Nephron progenitor cell (in vitro differentiated cells): ENCODE measurements around the gene TFDP1.

Source experiments
- DNase-seq: peaks from one replicate; pipeline ENCODE4 v3.0.0; 2021
- H3K27ac Mint-ChIP-seq: 2 replicates; pipeline ENCODE4 v1.8.0; 2021; ENCODE audit warnings: mild to moderate bottlenecking, moderate library complexity, mixed read lengths
- H3K27me3 Mint-ChIP-seq: 2 replicates; pipeline ENCODE4 v1.8.0; 2021; ENCODE audit warnings: mild to moderate bottlenecking, low read depth, mixed read lengths; ENCODE audit not compliant: poor library complexity
- H3K36me3 Mint-ChIP-seq: 2 replicates; pipeline ENCODE4 v1.8.0; 2021; ENCODE audit warnings: low read depth, mixed read lengths
- H3K4me1 Mint-ChIP-seq: 2 replicates; pipeline ENCODE4 v1.8.0; 2021; ENCODE audit warnings: mixed read lengths
- H3K4me3 Mint-ChIP-seq: 2 replicates; pipeline ENCODE4 v1.8.0; 2021; ENCODE audit warnings: mild to moderate bottlenecking, moderate library complexity, mixed read lengths
- H3K9me3 Mint-ChIP-seq: 2 replicates; pipeline ENCODE4 v1.8.0; 2021; ENCODE audit warnings: mild to moderate bottlenecking, moderate library complexity, mixed read lengths
- TF ChIP-seq, protein P1 (sequence below): fragments of 200-600 bp; sonication (generic); IDR thresholded peaks from 2 replicates; pipeline ENCODE4 v1.5.0; 2021; ENCODE audit warnings: antibody characterized with exemption

TFDP1 gene

DNA sequence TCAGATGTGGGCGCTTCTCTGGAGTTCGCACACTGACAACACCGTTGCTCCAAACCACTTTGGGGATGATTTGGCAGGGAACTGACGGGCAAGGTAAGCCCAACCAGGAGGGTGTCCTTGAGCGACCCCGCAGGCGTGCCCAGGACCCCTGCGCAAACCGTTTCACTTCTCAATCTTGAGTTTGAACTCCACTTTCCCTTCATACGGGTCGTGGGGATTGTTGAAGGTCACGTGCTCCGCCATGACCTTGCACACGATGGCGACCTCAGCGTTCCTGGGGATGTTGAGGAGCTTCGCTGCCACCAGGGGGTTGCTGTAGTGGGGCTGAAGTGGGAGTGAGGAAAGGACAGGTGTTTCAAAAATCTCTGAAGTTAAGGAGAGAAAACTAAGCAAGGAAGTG, 64.7 kb downstream of the TFDP1 start:
- Mint-ChIP-seq H3K27ac (peak overlapping the region; percentile 29), H3K36me3 (peaks cover 48% of the 10 kb centered on the region), H3K9me3 (peaks cover 21% of the 10 kb centered on the region), H3K27me3 (peaks cover 6% of the 10 kb centered on the region), H3K4me1 (peaks cover 10% of the 10 kb centered on the region), H3K4me3 (no peak overlapping the region)
- TF ChIP-seq, protein P1, sequence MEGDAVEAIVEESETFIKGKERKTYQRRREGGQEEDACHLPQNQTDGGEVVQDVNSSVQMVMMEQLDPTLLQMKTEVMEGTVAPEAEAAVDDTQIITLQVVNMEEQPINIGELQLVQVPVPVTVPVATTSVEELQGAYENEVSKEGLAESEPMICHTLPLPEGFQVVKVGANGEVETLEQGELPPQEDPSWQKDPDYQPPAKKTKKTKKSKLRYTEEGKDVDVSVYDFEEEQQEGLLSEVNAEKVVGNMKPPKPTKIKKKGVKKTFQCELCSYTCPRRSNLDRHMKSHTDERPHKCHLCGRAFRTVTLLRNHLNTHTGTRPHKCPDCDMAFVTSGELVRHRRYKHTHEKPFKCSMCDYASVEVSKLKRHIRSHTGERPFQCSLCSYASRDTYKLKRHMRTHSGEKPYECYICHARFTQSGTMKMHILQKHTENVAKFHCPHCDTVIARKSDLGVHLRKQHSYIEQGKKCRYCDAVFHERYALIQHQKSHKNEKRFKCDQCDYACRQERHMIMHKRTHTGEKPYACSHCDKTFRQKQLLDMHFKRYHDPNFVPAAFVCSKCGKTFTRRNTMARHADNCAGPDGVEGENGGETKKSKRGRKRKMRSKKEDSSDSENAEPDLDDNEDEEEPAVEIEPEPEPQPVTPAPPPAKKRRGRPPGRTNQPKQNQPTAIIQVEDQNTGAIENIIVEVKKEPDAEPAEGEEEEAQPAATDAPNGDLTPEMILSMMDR, result no peak
- DNase-seq, result no peak

DNA sequence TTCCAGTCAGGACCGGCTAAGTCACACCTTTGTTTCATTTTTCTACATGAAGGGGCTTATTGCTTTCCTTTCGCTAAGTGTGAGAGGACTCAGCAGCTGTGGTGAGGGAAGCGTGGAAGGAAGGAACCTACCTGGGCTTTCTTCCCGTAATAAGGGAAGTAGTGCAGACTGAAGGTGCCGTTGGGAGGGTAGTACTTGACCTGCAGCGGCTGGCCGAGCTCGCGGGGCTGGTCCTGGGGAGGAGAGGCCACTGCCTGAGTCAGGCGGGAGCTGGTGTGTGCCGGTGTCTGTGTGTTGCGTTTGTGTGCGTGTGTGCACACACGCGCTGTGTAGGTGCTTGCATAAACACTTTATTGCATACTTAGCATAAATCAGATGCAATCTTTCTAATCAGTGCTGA, 65.7 kb downstream of the TFDP1 start:
- peaks cover 6% of the 10 kb centered on the region for H3K27me3 Mint-ChIP-seq
- H3K36me3 Mint-ChIP-seq, result peaks cover 37% of the 10 kb centered on the region
- TF ChIP-seq, protein P1, result no peak
- no peak overlapping the region for H3K4me3 Mint-ChIP-seq
- H3K27ac Mint-ChIP-seq, result no peak overlapping the region
- H3K4me1 Mint-ChIP-seq, result peaks cover 18% of the 10 kb centered on the region
- no peak for DNase-seq
- H3K9me3 Mint-ChIP-seq, result peaks cover 12% of the 10 kb centered on the region

DNA sequence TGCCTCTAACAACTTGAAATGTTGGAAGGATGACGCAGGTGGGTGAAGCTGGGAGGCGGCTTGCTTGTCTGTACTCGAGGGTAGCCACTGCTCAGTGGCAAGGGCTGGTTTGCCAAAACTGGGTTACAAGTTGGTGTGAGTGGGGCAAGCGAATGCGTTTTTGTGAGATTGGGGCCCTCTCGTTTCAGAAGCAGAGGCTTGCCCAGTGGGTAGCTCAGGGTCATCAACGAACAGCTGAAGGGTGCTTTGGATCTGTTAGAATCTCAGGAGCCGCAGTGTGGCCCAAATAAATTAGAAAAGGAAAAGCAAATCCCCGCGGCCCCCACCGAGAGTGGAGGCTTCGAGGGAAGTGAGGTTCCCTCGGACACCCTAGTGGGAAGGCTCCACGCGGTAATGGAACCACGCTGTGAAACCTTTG, 66.2 kb downstream of the TFDP1 start:
- H3K27me3 Mint-ChIP-seq, result peaks cover 6% of the 10 kb centered on the region
- peaks cover 22% of the 10 kb centered on the region for H3K4me1 Mint-ChIP-seq
- peaks cover 8% of the 10 kb centered on the region for H3K9me3 Mint-ChIP-seq
- no peak for DNase-seq
- H3K36me3 Mint-ChIP-seq, result peaks cover 34% of the 10 kb centered on the region
- TF ChIP-seq, protein P1, result no peak
- no peak overlapping the region for H3K27ac Mint-ChIP-seq
- H3K4me3 Mint-ChIP-seq, result no peak overlapping the region

DNA sequence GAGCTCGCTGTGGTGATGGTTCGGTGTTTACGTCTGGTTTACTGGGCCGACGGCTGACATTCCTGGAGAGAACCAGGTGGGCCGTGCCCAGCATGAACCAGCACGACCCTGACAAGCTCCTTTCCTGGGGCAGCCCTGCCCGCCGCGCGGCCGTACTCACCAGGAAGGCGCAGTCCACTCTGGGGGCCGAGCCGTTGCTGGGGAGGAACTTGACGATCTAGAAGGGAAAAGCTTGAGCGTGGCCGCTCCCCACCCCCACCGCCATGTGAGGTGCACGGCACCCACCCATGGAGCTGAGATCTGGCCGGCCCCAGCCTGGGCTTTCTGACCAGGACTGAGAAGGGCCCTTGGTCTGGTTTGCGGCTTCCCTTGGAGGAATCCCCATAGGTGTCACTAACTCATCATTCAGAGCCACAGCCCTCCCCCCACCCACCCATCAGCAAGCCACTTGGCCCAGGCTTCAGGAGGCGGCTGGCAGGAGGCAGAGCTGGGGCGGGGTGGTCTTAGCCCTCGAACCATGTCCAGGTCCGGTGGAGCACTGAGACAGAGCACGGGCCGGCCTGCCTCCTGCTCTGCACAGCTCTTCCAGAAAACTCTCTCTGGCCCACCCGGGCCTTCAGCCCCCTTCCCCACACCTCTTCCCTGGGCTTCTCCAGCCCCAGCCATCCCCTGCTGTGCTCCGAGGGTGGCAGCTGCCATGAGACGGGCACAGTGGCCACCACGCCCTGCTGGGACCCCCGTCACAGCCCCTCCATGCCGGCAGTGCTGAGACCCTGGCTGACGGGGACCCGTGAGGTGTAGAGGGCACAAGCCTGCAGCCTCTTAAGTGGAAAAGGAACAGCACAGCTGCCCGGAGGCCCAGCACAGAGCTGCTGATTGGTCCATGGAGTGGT, 67.2 kb downstream of the TFDP1 start:
- TF ChIP-seq, protein P1, result no peak
- H3K27me3 Mint-ChIP-seq, result peaks cover 10% of the 10 kb centered on the region
- peaks cover 24% of the 10 kb centered on the region for H3K36me3 Mint-ChIP-seq
- H3K9me3 Mint-ChIP-seq, result no peaks in the 10 kb centered on the region
- H3K27ac Mint-ChIP-seq, result no peak overlapping the region
- H3K4me3 Mint-ChIP-seq, result no peak overlapping the region
- no peak for DNase-seq
- H3K4me1 Mint-ChIP-seq, result peaks cover 31% of the 10 kb centered on the region

DNA sequence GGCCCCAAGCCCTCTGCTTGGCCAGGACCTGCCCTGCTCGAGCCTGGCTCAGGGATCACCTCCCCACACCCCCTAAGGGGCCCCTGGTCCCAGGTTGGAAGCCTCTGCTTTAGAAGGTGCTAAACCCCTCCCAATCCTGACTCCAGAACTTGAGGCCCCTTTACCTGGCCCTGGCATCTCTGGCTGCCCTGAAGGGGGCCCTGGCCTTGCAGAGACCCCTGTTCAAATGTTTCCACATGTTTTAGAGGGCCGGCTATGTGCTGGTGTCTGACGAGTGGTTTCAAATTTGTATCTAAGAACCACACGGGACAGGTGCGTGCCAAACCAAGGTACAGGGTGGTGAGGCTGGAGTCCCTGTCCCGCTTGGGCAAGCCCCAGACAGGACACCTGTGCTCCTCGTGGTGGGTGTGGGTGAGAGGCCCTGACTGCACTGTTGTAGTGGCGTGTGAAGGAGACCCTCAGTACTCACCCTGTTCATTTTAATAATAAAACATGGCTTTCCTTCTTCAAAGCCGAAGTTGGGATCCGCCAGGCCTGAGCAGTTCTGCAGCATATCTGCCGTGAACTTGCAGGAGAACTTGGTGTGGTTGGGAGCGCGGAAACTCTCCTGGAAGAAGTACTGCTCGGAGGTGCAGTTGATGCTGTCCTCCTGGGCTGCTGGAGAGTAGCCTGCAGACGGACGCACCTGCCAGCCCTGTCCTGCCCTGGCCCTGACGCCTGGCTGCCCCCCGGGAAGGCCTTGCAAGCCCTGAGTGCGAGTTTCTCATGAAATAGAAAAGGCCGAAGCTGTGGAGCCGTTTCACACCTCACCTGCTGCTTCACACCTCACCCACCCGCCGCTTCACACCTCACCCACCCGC, 68.1 kb downstream of the TFDP1 start:
- H3K27ac Mint-ChIP-seq, result no peak overlapping the region
- TF ChIP-seq, protein P1, result no peak
- H3K4me3 Mint-ChIP-seq, result no peak overlapping the region
- no peak for DNase-seq
- H3K36me3 Mint-ChIP-seq, result peaks cover 22% of the 10 kb centered on the region
- H3K27me3 Mint-ChIP-seq, result peaks cover 10% of the 10 kb centered on the region
- peaks cover 31% of the 10 kb centered on the region for H3K4me1 Mint-ChIP-seq
- no peaks in the 10 kb centered on the region for H3K9me3 Mint-ChIP-seq
